CD4-positive, alpha-beta T cell treated with Interleukin-17A for 1 hour (primary cell): ENCODE data around the gene SERPINB4.

ENCODE experiments used
- DNase-seq: peaks from one replicate; pipeline ENCODE4 v3.0.0-alpha.2; 2020

SERPINB4 gene

GRCh38 chr18:63626431-63626830 lies 17.6 kb downstream of the SERPINB4 start:
- no peak for DNase-seq

GRCh38 chr18:63624863-63625262 lies 19.2 kb downstream of the SERPINB4 start:
- DNase-seq = no peak

GRCh38 chr18:63619661-63620060 lies 24.4 kb downstream of the SERPINB4 start:
- DNase-seq = no peak

- no peak for DNase-seq
Measured at GRCh38 chr18:63617915-63618234, 26.2 kb downstream of the SERPINB4 start.

- no peak for DNase-seq
Measured at GRCh38 chr18:63617049-63617914, 26.8 kb downstream of the SERPINB4 start.

- no peak for DNase-seq
Measured at GRCh38 chr18:63613420-63613819, 30.6 kb downstream of the SERPINB4 start.

GRCh38 chr18:63606526-63606925 lies 37.5 kb downstream of the SERPINB4 start:
- no peak for DNase-seq

GRCh38 chr18:63604791-63605567 lies 39.1 kb downstream of the SERPINB4 start:
- no peak for DNase-seq

GRCh38 chr18:63603772-63604171 lies 40.3 kb downstream of the SERPINB4 start:
- DNase-seq = no peak

GRCh38 chr18:63603355-63603754 lies 40.7 kb downstream of the SERPINB4 start:
- DNase-seq = no peak

- no peak for DNase-seq
Measured at GRCh38 chr18:63596964-63597363, 47.1 kb downstream of the SERPINB4 start.

- DNase-seq = no peak
Measured at GRCh38 chr18:63592471-63592870, 51.6 kb downstream of the SERPINB4 start.

- DNase-seq = no peak
Measured at GRCh38 chr18:63591725-63592124, 52.3 kb downstream of the SERPINB4 start.

- DNase-seq = no peak
Measured at GRCh38 chr18:63590966-63591695, 52.9 kb downstream of the SERPINB4 start.

GRCh38 chr18:63590373-63590772 lies 53.7 kb downstream of the SERPINB4 start:
- DNase-seq = no peak

GRCh38 chr18:63588909-63589308 lies 55.1 kb downstream of the SERPINB4 start:
- no peak for DNase-seq
